Kidney epithelial cell (primary cell): Measurements from ENCODE around the gene HOATZ. TPM values are rescaled to one million over a fixed set of nuclear protein-coding genes. Genes with fewer than 3 reads are reported as not detected.

Experiments used
- DNase-seq: peaks from one replicate; pipeline ENCODE4 v3.0.0-alpha.2; 2010; ENCODE audit warnings: low read depth
- H3K27me3 ChIP-seq: 2 replicates; pipeline ENCODE4 v1.6.0; 2011; ENCODE audit warnings: low read length; ENCODE audit not compliant: control insufficient read depth, insufficient read depth
- H3K36me3 ChIP-seq: 2 replicates; pipeline ENCODE4 v1.5.1; 2011; ENCODE audit warnings: low read length; ENCODE audit not compliant: control insufficient read depth, insufficient read depth
- H3K4me3 ChIP-seq: 2 replicates; pipeline ENCODE4 v1.5.1; 2011; ENCODE audit warnings: low read depth, mild to moderate bottlenecking, control low read depth, low read length
- CTCF ChIP-seq: IDR thresholded peaks from 2 replicates; pipeline ENCODE4 v1.5.1; 2011; ENCODE audit warnings: mild to moderate bottlenecking, moderate library complexity, low read length, control low read depth, inconsistent platforms; ENCODE audit not compliant: insufficient read depth, poor library complexity, severe bottlenecking
- total RNA-seq: library from RNA; depleted of rRNA; stranded (reverse); fragments of >200 nt; gene quantifications from 2 replicates; pipeline ENCODE4 v1.2.3, GENCODE V29; 2015

The HOATZ gene
- total RNA-seq, 1 donor from 2014 or later: not detected

GRCh38 chr11:111535281-111535680, 20.7 kb downstream of the HOATZ start:
- DNase-seq: no peak
- no peak overlapping the region for H3K4me3 ChIP-seq
- TF ChIP-seq CTCF: no peak
- H3K27me3 ChIP-seq: no peaks in the 10 kb centered on the region
- no peaks in the 10 kb centered on the region for H3K36me3 ChIP-seq

GRCh38 chr11:111537336-111537860, 22.8 kb downstream of the HOATZ start:
- TF ChIP-seq CTCF: no peak
- no peak for DNase-seq
- H3K4me3 ChIP-seq: no peak overlapping the region

DNA sequence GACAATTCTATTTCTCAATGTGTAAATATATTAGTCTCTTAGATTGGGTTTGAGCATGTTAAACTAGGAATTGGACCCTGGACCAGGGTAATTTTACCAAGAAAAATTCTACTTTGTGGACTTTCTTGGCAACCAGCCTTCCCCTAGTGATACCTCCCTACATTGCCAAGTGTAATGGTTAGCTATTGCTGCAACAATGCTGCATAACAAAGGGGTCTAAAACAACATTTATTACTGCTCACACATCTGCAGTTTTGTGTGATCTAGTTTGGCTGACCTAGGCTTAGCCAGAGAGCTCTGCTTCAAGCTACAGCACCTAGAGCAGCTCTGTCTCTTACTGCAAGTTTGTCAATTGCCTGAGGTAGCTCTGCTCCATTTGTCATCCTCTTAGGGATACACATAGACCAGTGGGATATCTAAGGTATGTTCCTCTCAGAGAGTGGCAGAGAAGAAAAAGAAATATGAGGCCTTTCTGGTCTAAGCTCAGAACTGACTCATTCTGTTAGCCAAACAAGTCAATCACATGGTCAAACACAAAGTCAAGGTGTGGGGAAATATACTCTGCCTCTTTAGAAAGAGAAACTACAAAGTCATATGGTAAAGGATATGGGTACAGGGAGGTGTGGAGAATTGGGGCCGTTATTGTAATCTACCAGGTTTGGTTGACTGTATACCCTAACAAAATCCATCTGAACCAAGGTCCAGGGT, 24.0 kb downstream of the HOATZ start:
- no peaks in the 10 kb centered on the region for H3K36me3 ChIP-seq
- no peak for TF ChIP-seq CTCF
- H3K27me3 ChIP-seq: no peaks in the 10 kb centered on the region
- H3K4me3 ChIP-seq: no peak overlapping the region
- DNase-seq: no peak

More at GRCh38 chr11:111537336-111537860, 22.8 kb downstream of the HOATZ start:
- no peaks in the 10 kb centered on the region for H3K36me3 ChIP-seq
- H3K27me3 ChIP-seq: no peaks in the 10 kb centered on the region

GRCh38 chr11:111539426-111540113, 25.0 kb downstream of the HOATZ start:
- Histone ChIP-seq H3K4me3 (no peak overlapping the region), H3K27me3 (no peaks in the 10 kb centered on the region), H3K36me3 (no peaks in the 10 kb centered on the region)
- no peak for TF ChIP-seq CTCF
- DNase-seq: no peak

GRCh38 chr11:111540114-111540936, 25.7 kb downstream of the HOATZ start, which contains the start of gene LAYN:
TSS of gene LAYN (plus strand) at chr11:111540720. CDS start at chr11:111540844, 124 bp downstream.
- no peak for DNase-seq
- H3K36me3 ChIP-seq: no peaks in the 10 kb centered on the region
- H3K27me3 ChIP-seq: no peaks in the 10 kb centered on the region
- H3K4me3 ChIP-seq: peak within 1 kb of the TSS; percentile 54
- TF ChIP-seq CTCF: no peak
